ENCODE data around the gene RHOC. TPM values are rescaled to one million over a fixed set of nuclear protein-coding genes. Genes with fewer than 3 reads are reported as not detected.

Gene RHOC
- total RNA-seq, 1 experiment from 2014 or later, result 405 TPM

DNA sequence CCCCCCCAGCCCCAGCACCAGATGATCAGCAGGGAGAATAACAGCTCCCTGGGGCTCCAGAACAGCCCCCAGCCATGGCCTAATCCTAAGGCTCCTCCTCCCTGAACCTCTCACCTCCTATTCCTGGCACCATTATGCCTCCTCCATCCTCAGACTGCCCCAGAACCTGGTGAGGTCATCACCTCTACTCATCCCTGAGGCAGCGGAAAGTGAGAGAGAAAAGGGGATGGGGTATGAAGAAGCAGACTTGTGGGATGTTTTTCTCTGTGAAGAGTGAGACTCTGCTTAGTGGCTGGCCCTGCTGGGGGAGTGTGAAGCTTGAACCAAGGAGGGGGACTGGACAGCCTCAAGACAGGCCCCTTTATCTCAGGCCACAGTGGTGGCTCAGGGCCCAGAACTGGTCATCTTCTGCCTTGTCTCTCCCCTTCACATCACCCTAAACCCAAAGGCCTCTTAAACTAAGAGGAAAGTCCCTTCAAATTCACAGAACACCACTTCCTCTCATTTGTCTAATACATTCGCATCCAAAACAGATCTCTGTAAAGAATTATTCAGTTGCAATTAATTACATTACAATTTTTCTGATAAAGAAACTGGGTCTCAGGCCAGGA lies 10.4 kb upstream of the RHOC start:
- H3K9me3 ChIP-seq (ENCODE audit: low read length), result no peaks in the 10 kb centered on the region
- no peaks in the 10 kb centered on the region for H3F3A ChIP-seq (ENCODE audit: low read length, unreplicated experiment)
- intact Hi-C loops (cut with micrococcal nuclease), result loop anchor here (2.0 to 5.0 kb wide), 4 partner anchors 150 to 960 kb away; partner anchors contain the start of gene SLC16A1
- no peak for DNase-seq
- H4K20me1 ChIP-seq (ENCODE audit: low read length), result no peaks in the 10 kb centered on the region
- H3K79me2 ChIP-seq (ENCODE audit: low read length), result no peaks in the 10 kb centered on the region
- BruUV-seq (replicated peaks), result no TSS peak
- no peak overlapping the region for H2AFZ ChIP-seq (ENCODE audit: low read length)
- TF ChIP-seq, protein P1, sequence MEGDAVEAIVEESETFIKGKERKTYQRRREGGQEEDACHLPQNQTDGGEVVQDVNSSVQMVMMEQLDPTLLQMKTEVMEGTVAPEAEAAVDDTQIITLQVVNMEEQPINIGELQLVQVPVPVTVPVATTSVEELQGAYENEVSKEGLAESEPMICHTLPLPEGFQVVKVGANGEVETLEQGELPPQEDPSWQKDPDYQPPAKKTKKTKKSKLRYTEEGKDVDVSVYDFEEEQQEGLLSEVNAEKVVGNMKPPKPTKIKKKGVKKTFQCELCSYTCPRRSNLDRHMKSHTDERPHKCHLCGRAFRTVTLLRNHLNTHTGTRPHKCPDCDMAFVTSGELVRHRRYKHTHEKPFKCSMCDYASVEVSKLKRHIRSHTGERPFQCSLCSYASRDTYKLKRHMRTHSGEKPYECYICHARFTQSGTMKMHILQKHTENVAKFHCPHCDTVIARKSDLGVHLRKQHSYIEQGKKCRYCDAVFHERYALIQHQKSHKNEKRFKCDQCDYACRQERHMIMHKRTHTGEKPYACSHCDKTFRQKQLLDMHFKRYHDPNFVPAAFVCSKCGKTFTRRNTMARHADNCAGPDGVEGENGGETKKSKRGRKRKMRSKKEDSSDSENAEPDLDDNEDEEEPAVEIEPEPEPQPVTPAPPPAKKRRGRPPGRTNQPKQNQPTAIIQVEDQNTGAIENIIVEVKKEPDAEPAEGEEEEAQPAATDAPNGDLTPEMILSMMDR (conservative IDR thresholded peaks at IDR 0.05; ENCODE audit: low read depth, low read length), result no peak
- TF ChIP-seq EZH2phosphoT487 (IDR thresholded peaks at IDR 0.05; ENCODE audit: borderline replicate concordance, low read length) (no peak), EZH2 (IDR thresholded peaks at IDR 0.05; ENCODE audit: low read length, unreplicated experiment) (no peak)
- H3K4me2 ChIP-seq (ENCODE audit: low read length), result no peak overlapping the region
- no peak for ATAC-seq
- CTCF ChIA-PET, result interaction anchor here (0.7 to 3.0 kb wide), 2 partner anchors 61 to 87 kb away, joined by 3 to 23 read pairs; no protein-coding TSS in a partner anchor
- no peak overlapping the region for H3K9ac ChIP-seq (ENCODE audit: low read length)
- H3K36me3 ChIP-seq (ENCODE audit: low read depth, low read length), result no peaks in the 10 kb centered on the region
- peaks cover 13% of the 10 kb centered on the region; the same call in 1 of the 2 replicates for H3K4me1 ChIP-seq (ENCODE audit: insufficient read depth, low read length)
- H3K27me3 ChIP-seq (ENCODE audit: low read length), result no peaks in the 10 kb centered on the region
- no peak overlapping the region for H3K4me3 ChIP-seq (ENCODE audit: low read length)
- POLR2A ChIA-PET (ENCODE audit: unreplicated experiment), result no interaction called here
- H3K27ac ChIP-seq (ENCODE audit: low read length), result no peak overlapping the region
- no peaks in the 10 kb centered on the region for H3K9me2 ChIP-seq (replicated peaks; ENCODE audit: low read length)

DNA sequence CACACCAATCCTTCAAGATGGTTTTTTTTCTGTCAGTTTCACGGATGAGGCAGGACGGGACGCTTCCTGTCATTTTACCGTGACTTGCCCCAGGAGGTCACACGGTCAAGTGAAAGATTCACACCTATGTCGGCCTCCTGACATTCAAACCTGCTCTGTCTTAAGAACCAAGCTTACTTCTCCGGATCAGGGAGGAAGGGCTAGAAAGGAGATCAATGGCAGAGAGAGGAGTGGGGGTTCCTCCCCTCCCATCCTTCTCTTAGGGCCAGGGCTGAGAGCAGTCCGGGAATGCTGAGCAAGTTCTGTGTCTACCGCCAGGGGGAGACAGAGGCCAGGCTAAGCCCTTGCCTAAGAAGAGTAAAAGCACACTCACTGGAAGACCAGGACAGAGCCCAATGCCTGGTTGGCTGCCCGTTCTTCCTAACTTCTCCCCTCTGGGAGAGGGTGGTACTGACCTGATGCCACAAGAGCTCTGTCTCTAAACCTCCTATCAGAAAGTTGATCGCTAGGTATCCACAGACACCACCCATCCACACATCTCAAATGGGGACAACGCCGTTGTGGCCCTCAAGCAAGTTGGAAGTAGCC lies 9.3 kb upstream of the RHOC start:
- ATAC-seq (peak; percentile 61), DNase-seq (peak; percentile 96)
- no peaks in the 10 kb centered on the region for H3K36me3 ChIP-seq (ENCODE audit: low read depth, low read length)
- no peaks in the 10 kb centered on the region for H3K27me3 ChIP-seq (ENCODE audit: low read length)
- no peak overlapping the region for H3K27ac ChIP-seq (ENCODE audit: low read length)
- CTCF ChIA-PET, result interaction anchor here (0.6 to 3.0 kb wide), 5 partner anchors 86 to 357 kb away, joined by 3 to 23 read pairs (median 4); partner anchors contain the start of gene LRIG2
- H3K9me3 ChIP-seq (ENCODE audit: low read length), result no peaks in the 10 kb centered on the region
- H2AFZ ChIP-seq (ENCODE audit: low read length), result peak overlapping the region; percentile 87
- H3F3A ChIP-seq (ENCODE audit: low read length, unreplicated experiment), result no peaks in the 10 kb centered on the region
- BruUV-seq (replicated peaks), result no TSS peak
- peak overlapping the region; percentile 70 for H3K4me3 ChIP-seq (ENCODE audit: low read length)
- intact Hi-C loops (cut with micrococcal nuclease), result loop anchor here (1.0 to 5.0 kb wide), 5 partner anchors 88 to 961 kb away; partner anchors contain the start of gene SLC16A1
- no peak overlapping the region for H3K9ac ChIP-seq (ENCODE audit: low read length)
- peak overlapping the region; percentile 92 for H3K4me2 ChIP-seq (ENCODE audit: low read length)
- no peaks in the 10 kb centered on the region for H3K9me2 ChIP-seq (replicated peaks; ENCODE audit: low read length)
- POLR2A ChIA-PET (ENCODE audit: unreplicated experiment), result no interaction called here
- H3K79me2 ChIP-seq (ENCODE audit: low read length), result no peaks in the 10 kb centered on the region
- peaks cover 13% of the 10 kb centered on the region; the same call in 1 of the 2 replicates for H3K4me1 ChIP-seq (ENCODE audit: insufficient read depth, low read length)
- TF ChIP-seq, protein P1 (conservative IDR thresholded peaks at IDR 0.05; ENCODE audit: low read depth, low read length), result peak; percentile 96
- TF ChIP-seq EZH2phosphoT487 (IDR thresholded peaks at IDR 0.05; ENCODE audit: borderline replicate concordance, low read length), result no peak
- no peaks in the 10 kb centered on the region for H4K20me1 ChIP-seq (ENCODE audit: low read length)
